PFSK-1 (cell line): ENCODE results near the gene CORO1C.

Experiments
- FOXP2 ChIP-seq: optimal IDR thresholded peaks from 2 replicates; pipeline ENCODE3; 2011; ENCODE audit warnings: borderline replicate concordance, control low read depth, inconsistent platforms; ENCODE audit not compliant: insufficient read depth; ENCODE audit errors: extremely low read length, extremely low read depth
- POLR2AphosphoS5 ChIP-seq: IDR thresholded peaks from 2 replicates; pipeline ENCODE4 v1.6.1; 2012; ENCODE audit warnings: low read depth, mild to moderate bottlenecking, control low read depth, low read length, moderate library complexity
- REST ChIP-seq, 2 experiments: IDR thresholded peaks; 2 replicates each; pipeline versions ENCODE4 v1.6.1 to v1.8.0; 2011 to 2012; ENCODE audit warnings: low read depth in 2 of 2, low read length in 2 of 2, control low read depth in 1 of 2, inconsistent platforms in 1 of 2, mild to moderate bottlenecking in 1 of 2, moderate library complexity in 1 of 2; ENCODE audit not compliant: insufficient read depth in 1 of 2
- SIN3A ChIP-seq: IDR thresholded peaks from 2 replicates; pipeline ENCODE4 v1.6.1; 2012; ENCODE audit warnings: mild to moderate bottlenecking, low read length, moderate library complexity, borderline replicate concordance; ENCODE audit not compliant: insufficient read depth
- TAF1 ChIP-seq: IDR thresholded peaks from 2 replicates; pipeline ENCODE4 v1.6.1; 2012; ENCODE audit warnings: low read length, control low read depth, borderline replicate concordance; ENCODE audit not compliant: insufficient read depth

DNA sequence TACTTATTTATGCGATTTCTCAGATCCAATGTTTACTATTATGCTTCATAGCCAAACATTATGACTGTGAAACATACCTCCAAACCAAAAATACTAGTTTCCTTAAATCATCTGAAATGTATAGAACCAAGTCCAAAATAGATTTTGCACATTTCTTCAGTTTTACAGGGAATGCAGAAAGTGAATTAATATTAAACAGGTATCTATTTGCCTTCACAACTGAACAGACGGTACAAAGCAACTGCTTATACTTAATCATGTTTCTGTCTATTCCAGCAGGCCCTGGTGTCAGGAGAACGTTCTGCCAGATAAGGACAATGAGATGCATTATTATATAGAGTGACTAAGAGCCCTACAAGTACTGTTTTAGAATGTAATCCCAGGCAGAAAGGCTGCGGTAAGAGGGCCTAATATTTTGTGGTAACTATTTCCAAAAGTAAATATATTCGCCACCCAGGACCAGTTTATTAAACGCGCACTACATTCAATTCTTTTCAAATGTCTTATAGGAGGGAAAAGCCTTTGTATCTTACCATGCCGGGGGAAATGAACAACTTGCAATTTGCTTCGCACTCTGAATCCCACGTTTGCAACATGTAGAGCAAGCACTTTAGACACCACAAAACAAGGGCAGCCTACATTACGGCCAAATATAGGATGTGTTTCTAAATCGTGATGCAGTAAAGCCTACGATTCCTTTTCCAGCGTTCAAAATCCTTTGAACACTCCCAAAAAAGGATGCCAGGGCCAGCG is 1.5 kb downstream of the CORO1C start:
- TF ChIP-seq REST (IDR thresholded peaks at IDR 0.05; ENCODE audit: insufficient read depth in 1 of 2, low read depth in 2 of 2, low read length in 2 of 2) (no peak), POLR2AphosphoS5 (no peak), TAF1 (no peak), FOXP2 (no peak), SIN3A (0 out of 2 replicates have a peak, but pooled peaks have one; percentile 54)
